HEK293 (cell line): ENCODE results near the gene TPD52L1.

Experiments used
- CTCF ChIA-PET: fragments of 350-600 bp; formaldehyde crosslinking; extraction: SDS; loops from one replicate; lab custom pipeline; 2021; ENCODE audit warnings: antibody characterized with exemption; lab: Yijun Ruan, JAX
- POLR2A ChIA-PET: fragments of 300-600 bp; formaldehyde crosslinking; extraction: SDS; loops from one replicate; lab custom pipeline; 2020; ENCODE audit warnings: antibody characterized with exemption, inconsistent platforms; lab: Yijun Ruan, JAX
- H3K27ac ChIP-seq: fragments of 200-500 bp; sonication (Bioruptor generic); 2 replicates; pipeline ENCODE4 v1.5.1; 2014; ENCODE audit warnings: low read depth, low read length, control low read depth, inconsistent platforms; ENCODE audit errors: extremely low read depth
- H3K36me3 ChIP-seq, 2 experiments: fragments of 200-500 bp in 1 of 2; sonication (Bioruptor generic) in 1 of 2; 1 replicate in 1 of 2; 2 replicates in 1 of 2; pipeline ENCODE4 v1.5.1; 2014 to 2017; ENCODE audit warnings: inconsistent platforms in 2 of 2, low read length in 2 of 2; ENCODE audit not compliant: control insufficient read depth in 2 of 2, insufficient read depth in 1 of 2
- H3K4me1 ChIP-seq: fragments of 200-500 bp; sonication (Bioruptor generic); 2 replicates; pipeline ENCODE4 v1.5.1; 2014; ENCODE audit warnings: mild to moderate bottlenecking, low read length, inconsistent platforms; ENCODE audit not compliant: control insufficient read depth, insufficient read depth
- H3K4me3 ChIP-seq: 2 replicates; pipeline ENCODE4 v1.5.1; 2011; ENCODE audit warnings: low read depth, mild to moderate bottlenecking, control low read depth, low read length, moderate library complexity
- H3K9me3 ChIP-seq: fragments of 200-500 bp; sonication (Bioruptor generic); 2 replicates; pipeline ENCODE4 v1.5.1; 2014; ENCODE audit warnings: low read depth, low read length, inconsistent platforms; ENCODE audit not compliant: control insufficient read depth, insufficient read depth
- BCL6B ChIP-seq: fragments of 450-650 bp; formaldehyde crosslinking; IDR thresholded peaks from 2 replicates; pipeline ENCODE4 v1.5.1; 2017; ENCODE audit warnings: missing biosample characterization, missing genetic modification characterization
- KLF7 ChIP-seq: fragments of 450-650 bp; formaldehyde crosslinking; IDR thresholded peaks from 2 replicates; pipeline ENCODE4 v1.5.1; 2016; ENCODE audit warnings: missing biosample characterization, missing genetic modification characterization, borderline replicate concordance
- KLF9 ChIP-seq: fragments of 450-650 bp; formaldehyde crosslinking; IDR thresholded peaks from 2 replicates; pipeline ENCODE4 v1.5.1; 2016; ENCODE audit warnings: missing biosample characterization, missing genetic modification characterization, low read depth
- MYNN ChIP-seq: fragments of 450-650 bp; formaldehyde crosslinking; IDR thresholded peaks from 2 replicates; pipeline ENCODE4 v1.5.1; 2016; ENCODE audit warnings: missing biosample characterization, missing genetic modification characterization, borderline replicate concordance
- PRDM2 ChIP-seq: fragments of 450-650 bp; formaldehyde crosslinking; IDR thresholded peaks from 2 replicates; pipeline ENCODE4 v1.5.1; 2016; ENCODE audit warnings: missing biosample characterization, missing genetic modification characterization, borderline replicate concordance
- PRDM6 ChIP-seq: fragments of 450-650 bp; formaldehyde crosslinking; IDR thresholded peaks from 2 replicates; pipeline ENCODE4 v1.5.1; 2017; ENCODE audit warnings: missing biosample characterization, missing genetic modification characterization
- REST ChIP-seq: fragments of 450-650 bp; formaldehyde crosslinking; IDR thresholded peaks from 2 replicates; pipeline ENCODE4 v1.5.1; 2016; ENCODE audit warnings: missing biosample characterization, missing genetic modification characterization
- SP2 ChIP-seq: fragments of 450-650 bp; formaldehyde crosslinking; IDR thresholded peaks from 2 replicates; pipeline ENCODE4 v1.5.1; 2016; ENCODE audit warnings: missing biosample characterization, missing genetic modification characterization
- SP3 ChIP-seq: fragments of 450-650 bp; formaldehyde crosslinking; IDR thresholded peaks from 2 replicates; pipeline ENCODE4 v1.5.1; 2016; ENCODE audit warnings: missing biosample characterization, missing genetic modification characterization
- ZBTB8A ChIP-seq: fragments of 450-650 bp; formaldehyde crosslinking; IDR thresholded peaks from 2 replicates; pipeline ENCODE4 v1.5.1; 2016; ENCODE audit warnings: missing biosample characterization, missing genetic modification characterization
- ZFP3 ChIP-seq: fragments of 450-650 bp; formaldehyde crosslinking; IDR thresholded peaks from 2 replicates; pipeline ENCODE4 v1.5.1; 2016; ENCODE audit warnings: low read depth, missing biosample characterization, missing genetic modification characterization
- ZNF132 ChIP-seq: fragments of 450-650 bp; formaldehyde crosslinking; IDR thresholded peaks from 2 replicates; pipeline ENCODE4 v1.5.1; 2017; ENCODE audit warnings: missing biosample characterization, missing genetic modification characterization, borderline replicate concordance
- ZNF280D ChIP-seq: fragments of 450-650 bp; formaldehyde crosslinking; IDR thresholded peaks from 2 replicates; pipeline ENCODE4 v1.5.1; 2016; ENCODE audit warnings: missing biosample characterization, missing genetic modification characterization
- ZNF324 ChIP-seq: fragments of 450-650 bp; formaldehyde crosslinking; IDR thresholded peaks from 2 replicates; pipeline ENCODE4 v1.5.1; 2016; ENCODE audit warnings: missing biosample characterization, missing genetic modification characterization
- ZNF433 ChIP-seq: fragments of 450-650 bp; formaldehyde crosslinking; IDR thresholded peaks from 2 replicates; pipeline ENCODE4 v1.5.1; 2016; ENCODE audit warnings: missing biosample characterization, missing genetic modification characterization, low read depth
- ZNF544 ChIP-seq: fragments of 450-650 bp; formaldehyde crosslinking; IDR thresholded peaks from 2 replicates; pipeline ENCODE4 v1.5.0; 2017; ENCODE audit warnings: missing biosample characterization, missing genetic modification characterization
- ZNF555 ChIP-seq: fragments of 450-650 bp; formaldehyde crosslinking; conservative IDR thresholded peaks from 2 replicates; pipeline ENCODE4 v1.5.1; 2017; ENCODE audit warnings: missing biosample characterization, mild to moderate bottlenecking, missing genetic modification characterization, inconsistent platforms
- ZNF600 ChIP-seq: fragments of 450-650 bp; formaldehyde crosslinking; IDR thresholded peaks from 2 replicates; pipeline ENCODE4 v1.5.1; 2016; ENCODE audit warnings: missing biosample characterization, missing genetic modification characterization
- ZNF629 ChIP-seq: fragments of 450-650 bp; formaldehyde crosslinking; IDR thresholded peaks from 2 replicates; pipeline ENCODE4 v1.5.1; 2017; ENCODE audit warnings: missing biosample characterization, missing genetic modification characterization
- ZNF777 ChIP-seq: fragments of 450-650 bp; formaldehyde crosslinking; IDR thresholded peaks from 2 replicates; pipeline ENCODE4 v1.5.1; 2017; ENCODE audit warnings: missing biosample characterization, missing genetic modification characterization, borderline replicate concordance
- ZNF785 ChIP-seq: fragments of 450-650 bp; formaldehyde crosslinking; IDR thresholded peaks from 2 replicates; pipeline ENCODE4 v1.5.1; 2016; ENCODE audit warnings: missing biosample characterization, missing genetic modification characterization
- ZNF792 ChIP-seq: fragments of 450-650 bp; formaldehyde crosslinking; IDR thresholded peaks from 2 replicates; pipeline ENCODE4 v1.5.1; 2016; ENCODE audit warnings: missing biosample characterization, missing genetic modification characterization

Gene TPD52L1

GRCh38 chr6:125254321-125254720 is 100.7 kb downstream of the TPD52L1 start (continued):
- TF ChIP-seq PRDM2 (no peak), SP3 (tag by site-specific recombination) (no peak), ZNF785 (tag by site-specific recombination) (no peak), ZNF555 (tag by site-specific recombination) (no peak), PRDM6 (tag by site-specific recombination) (no peak), REST (tag by site-specific recombination) (no peak), ZNF544 (tag by site-specific recombination) (no peak), KLF9 (tag by site-specific recombination) (no peak), MYNN (no peak), ZBTB8A (tag by site-specific recombination) (no peak), ZNF777 (no peak)

GRCh38 chr6:125255201-125255600 is 101.6 kb downstream of the TPD52L1 start:
- ChIA-PET POLR2A (no interaction called here), CTCF (interaction anchor here (0.6 to 1.2 kb wide), 3 partner anchors 10 to 729 kb away, joined by 3 to 8 read pairs (median 4); no protein-coding TSS in a partner anchor)
- Histone ChIP-seq H3K4me3 (no peak overlapping the region), H3K9me3 (no peaks in the 10 kb centered on the region), H3K27ac (no peak overlapping the region), H3K36me3 (no peaks in the 10 kb centered on the region), H3K4me1 (0 out of 2 replicates have a peak, but pooled peaks cover 5% of the 10 kb centered on the region)
- TF ChIP-seq ZNF629 (tag by site-specific recombination), result no peak
- TF ChIP-seq ZNF324 (tag by site-specific recombination), result no peak
- no peak for TF ChIP-seq ZFP3 (tag by site-specific recombination)
- TF ChIP-seq SP2, result no peak
- no peak for TF ChIP-seq KLF7
- no peak for TF ChIP-seq ZNF600 (tag by site-specific recombination)
- TF ChIP-seq ZNF433 (tag by site-specific recombination), result no peak
- no peak for TF ChIP-seq ZNF792 (tag by site-specific recombination)
- TF ChIP-seq ZNF132 (tag by site-specific recombination), result no peak
- no peak for TF ChIP-seq BCL6B (tag by site-specific recombination)
- TF ChIP-seq ZBTB8A (tag by site-specific recombination), result no peak
- TF ChIP-seq ZNF280D, result no peak
